ENCODE measurements around the gene CARD11.

CARD11 gene

GRCh38 chr7:3043544-3044371, at the start of gene CARD11:
CARD11 (minus strand) TSS chr7:3043867; CDS start chr7:2958506, 85,361 bp downstream.
- Histone ChIP-seq H3K27ac (no peak within 1 kb of the TSS), H3K27me3 (ENCODE audit: control insufficient read depth, insufficient read depth, low read length) (peaks cover 6% of the 10 kb centered on the region), H3K4me1 (no peaks in the 10 kb centered on the region), H2AFZ (no peak within 1 kb of the TSS), H3K4me2 (ENCODE audit: low read length) (no peak within 1 kb of the TSS), H3K79me2 (no peaks in the 10 kb centered on the region), H3K9ac (no peak within 1 kb of the TSS), H3K9me3 (ENCODE audit: control insufficient read depth, low read length) (no peaks in the 10 kb centered on the region), H3K36me3 (ENCODE audit: control insufficient read depth, insufficient read depth, low read length) (no peaks in the 10 kb centered on the region), H3K4me3 (ENCODE audit: low read depth, low read length) (no peak within 1 kb of the TSS)
- TF ChIP-seq CTCF (IDR thresholded peaks at IDR 0.05), result no peak

GRCh38 chr7:3092468-3092867, 48.8 kb upstream of the CARD11 start:
- Histone ChIP-seq H3K9ac (no peak overlapping the region), H3K79me2 (no peaks in the 10 kb centered on the region), H3K4me3 (ENCODE audit: low read depth, low read length) (no peak overlapping the region), H3K27ac (no peak overlapping the region), H3K36me3 (ENCODE audit: control insufficient read depth, insufficient read depth, low read length) (no peaks in the 10 kb centered on the region), H3K27me3 (ENCODE audit: control insufficient read depth, insufficient read depth, low read length) (no peaks in the 10 kb centered on the region), H3K9me3 (ENCODE audit: control insufficient read depth, low read length) (no peaks in the 10 kb centered on the region), H2AFZ (no peak overlapping the region), H3K4me1 (no peaks in the 10 kb centered on the region), H3K4me2 (ENCODE audit: low read length) (no peak overlapping the region)
- no peak for TF ChIP-seq CTCF (IDR thresholded peaks at IDR 0.05)

- H3K4me3 ChIP-seq (ENCODE audit: low read depth, low read length), result no peak overlapping the region
These were observed 48.0 kb upstream of the CARD11 start for GRCh38 chr7:3091631-3092030.

GRCh38 chr7:3089493-3089892, 45.8 kb upstream of the CARD11 start:
- Histone ChIP-seq H3K4me3 (ENCODE audit: low read depth, low read length) (no peak overlapping the region), H3K36me3 (ENCODE audit: control insufficient read depth, insufficient read depth, low read length) (no peaks in the 10 kb centered on the region), H3K9ac (no peak overlapping the region), H3K27ac (no peak overlapping the region), H2AFZ (no peak overlapping the region), H3K79me2 (no peaks in the 10 kb centered on the region), H3K9me3 (ENCODE audit: control insufficient read depth, low read length) (no peaks in the 10 kb centered on the region), H3K4me1 (no peaks in the 10 kb centered on the region), H3K4me2 (ENCODE audit: low read length) (no peak overlapping the region), H3K27me3 (ENCODE audit: control insufficient read depth, insufficient read depth, low read length) (no peaks in the 10 kb centered on the region)
- TF ChIP-seq CTCF (IDR thresholded peaks at IDR 0.05), result no peak

More at GRCh38 chr7:3091631-3092030, 48.0 kb upstream of the CARD11 start:
- no peak for TF ChIP-seq CTCF (IDR thresholded peaks at IDR 0.05)
- Histone ChIP-seq H3K27me3 (ENCODE audit: control insufficient read depth, insufficient read depth, low read length) (no peaks in the 10 kb centered on the region), H3K79me2 (no peaks in the 10 kb centered on the region), H3K27ac (no peak overlapping the region), H3K4me2 (ENCODE audit: low read length) (no peak overlapping the region), H3K9me3 (ENCODE audit: control insufficient read depth, low read length) (no peaks in the 10 kb centered on the region), H3K9ac (no peak overlapping the region), H2AFZ (no peak overlapping the region), H3K36me3 (ENCODE audit: control insufficient read depth, insufficient read depth, low read length) (no peaks in the 10 kb centered on the region), H3K4me1 (no peaks in the 10 kb centered on the region)

All from parathyroid adenoma (tissue), 2 donors.